RKO (cell line): ENCODE results near the gene IL2RA.
"Not testable (repeated sequence)": the region's sequence is repeated elsewhere in the genome, so short reads cannot be mapped to it uniquely, and the experiment has no call there.

ENCODE experiments used
- DNase-seq: peaks from one replicate; pipeline ENCODE4 v3.0.0-alpha.2; 2016; ENCODE audit warnings: low spot score

The IL2RA gene

DNA sequence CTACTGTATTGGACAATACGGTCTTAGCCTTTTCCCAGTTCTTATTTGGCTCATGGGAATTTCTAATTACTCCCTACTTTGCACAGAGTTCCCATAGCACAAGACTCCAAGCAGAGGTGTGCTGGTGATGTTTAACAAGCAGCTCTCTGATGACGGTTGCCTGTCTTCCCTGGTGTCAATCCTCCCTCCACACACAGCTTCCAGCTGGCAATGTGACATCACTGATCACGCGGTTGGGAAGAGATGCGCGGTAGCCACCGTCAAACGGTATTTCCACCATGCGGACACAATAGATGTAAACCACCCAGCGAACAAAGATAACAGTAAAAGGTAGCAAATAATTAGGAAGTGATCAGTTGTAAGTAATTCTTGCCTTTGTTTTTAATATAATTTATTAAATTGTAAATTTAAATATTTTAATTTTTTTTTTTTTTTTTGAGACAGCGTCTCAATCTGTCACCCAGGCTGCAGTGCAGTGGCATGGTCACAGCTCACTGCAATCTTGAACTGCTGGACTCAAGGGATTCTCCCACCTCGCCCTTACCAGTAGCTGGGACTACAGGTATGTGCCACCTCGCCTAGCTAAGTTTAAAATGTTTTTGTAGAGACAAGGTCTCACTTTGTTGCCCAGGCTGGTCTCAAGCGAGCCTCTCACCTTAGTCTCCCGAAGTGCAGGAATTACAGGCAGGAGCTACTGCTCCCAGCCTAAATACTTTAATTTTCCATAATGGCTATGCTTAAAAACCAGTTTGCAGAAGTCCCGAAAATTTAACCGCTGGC, 48.6 kb downstream of the IL2RA start:
- DNase-seq = no peak

DNA sequence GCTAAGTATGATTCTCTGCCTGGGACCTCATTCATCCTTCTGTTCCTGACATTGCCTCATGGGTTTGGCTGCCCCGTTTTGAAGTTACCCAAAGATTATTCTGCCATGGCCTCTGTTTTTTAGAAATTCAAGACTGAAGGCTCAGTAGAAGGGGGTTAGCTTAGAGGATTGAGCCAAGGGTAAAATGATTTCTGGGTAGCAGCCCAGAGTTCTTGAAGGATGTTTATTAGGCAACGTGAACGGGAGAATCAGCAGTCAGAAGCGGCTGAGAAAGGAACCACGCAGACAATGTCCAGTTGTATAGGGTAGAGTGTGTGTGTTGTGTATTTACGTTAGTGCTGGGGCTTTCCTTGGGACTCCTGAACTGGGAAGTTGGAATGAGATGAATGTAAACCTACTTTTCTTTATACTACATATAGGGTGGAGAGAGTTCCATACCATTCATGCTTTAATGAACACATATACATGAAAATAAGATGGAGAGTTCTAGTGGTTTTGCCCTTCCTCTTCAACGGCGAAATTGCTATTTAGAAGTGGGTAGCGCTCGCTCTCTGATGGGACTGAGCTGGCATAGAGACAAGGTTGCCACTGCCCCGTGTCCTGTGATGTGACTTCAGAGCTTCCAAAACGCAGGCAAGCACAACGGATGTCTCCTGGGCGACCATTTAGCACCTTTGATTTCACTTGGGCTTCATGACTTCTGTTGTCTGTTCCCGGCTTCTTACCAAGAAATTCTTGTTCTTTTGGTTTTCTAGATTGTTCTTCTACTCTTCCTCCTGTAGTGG, 49.9 kb downstream of the IL2RA start:
- DNase-seq = no peak

DNA sequence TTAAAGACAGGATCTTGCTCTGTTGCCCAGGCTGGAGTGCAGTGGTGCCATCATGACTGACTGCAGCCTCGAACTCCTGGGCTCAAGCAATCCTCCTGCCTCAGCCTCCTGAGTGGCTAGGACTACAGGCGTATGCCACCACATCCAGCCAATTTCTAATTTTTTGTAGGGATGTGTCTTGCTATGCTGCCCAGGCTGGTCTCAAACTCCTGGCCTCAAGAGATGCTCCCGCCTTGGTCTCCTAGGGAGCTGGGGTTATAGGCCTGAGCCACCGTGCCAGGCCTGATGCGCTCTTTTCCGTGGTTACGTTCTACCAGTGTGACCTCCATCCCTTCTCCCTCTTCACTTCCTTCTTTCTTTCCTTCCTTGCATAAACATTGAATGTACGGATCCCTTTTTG, 50.6 kb downstream of the IL2RA start:
- no peak for DNase-seq

DNA sequence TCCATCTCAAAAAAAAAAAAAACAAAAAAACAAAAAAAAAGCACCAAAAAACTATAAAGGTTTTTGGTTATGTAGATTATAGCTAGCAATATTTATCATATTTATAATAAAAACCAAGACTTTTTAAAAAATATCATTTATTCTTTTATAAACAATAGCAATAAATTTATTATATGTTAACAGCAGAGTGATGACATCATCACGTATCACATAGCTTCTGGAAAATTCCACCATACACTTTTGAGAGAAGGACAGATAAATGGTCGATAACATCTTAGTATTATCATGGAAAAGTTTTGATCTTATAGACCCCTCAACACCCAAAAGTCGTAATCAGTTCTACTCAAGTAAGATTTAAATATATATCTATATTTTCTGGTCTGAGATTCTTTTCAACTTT, 51.6 kb downstream of the IL2RA start:
- no peak for DNase-seq

- no peak for DNase-seq
These were observed 52.2 kb downstream of the IL2RA start for GRCh38 chr10:6009961-6010360.

DNA sequence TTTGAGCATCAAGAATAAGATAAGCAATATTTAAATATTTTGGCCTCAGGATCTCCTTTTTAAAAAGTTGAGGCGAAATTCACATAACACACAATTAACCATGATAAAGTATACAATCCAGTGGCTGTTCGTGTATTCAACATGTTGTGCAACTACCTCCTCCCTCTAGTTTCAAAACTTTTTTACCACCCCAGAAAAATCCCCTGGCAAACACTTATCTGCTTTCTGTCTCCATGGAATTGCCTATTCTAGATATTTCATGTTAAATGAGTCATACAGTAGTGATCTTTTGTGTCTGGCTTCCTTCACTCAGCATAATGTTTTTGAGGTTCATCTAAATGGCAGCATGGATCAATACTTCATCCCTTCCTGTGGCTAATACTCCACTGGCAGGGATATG, 53.0 kb downstream of the IL2RA start:
- no peak for DNase-seq

GRCh38 chr10:6008497-6009142, 53.5 kb downstream of the IL2RA start:
- DNase-seq = no peak

GRCh38 chr10:6006991-6007390, 55.2 kb downstream of the IL2RA start:
- DNase-seq = no peak

DNA sequence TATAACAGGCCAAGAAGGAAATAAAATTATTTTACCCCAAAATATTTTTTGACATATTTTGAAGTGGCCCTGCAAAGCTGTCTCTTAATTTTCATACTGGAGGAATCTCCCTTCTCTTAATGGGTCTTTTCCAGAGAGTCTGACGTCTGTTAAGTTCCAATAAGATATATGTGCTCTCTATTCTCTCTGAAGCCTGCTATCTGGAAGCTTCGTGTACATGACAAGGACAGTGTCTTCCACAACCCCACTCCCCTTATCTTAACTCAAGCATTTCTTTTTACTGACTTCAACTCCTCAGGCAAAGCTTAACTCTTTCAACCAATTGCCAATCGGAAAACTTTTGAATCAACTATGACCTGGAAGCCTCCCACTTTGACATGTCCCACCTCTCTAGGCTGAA, 55.6 kb downstream of the IL2RA start:
- DNase-seq = no peak

- DNase-seq = no peak
These were observed 56.2 kb downstream of the IL2RA start for GRCh38 chr10:6005856-6006395.

DNA sequence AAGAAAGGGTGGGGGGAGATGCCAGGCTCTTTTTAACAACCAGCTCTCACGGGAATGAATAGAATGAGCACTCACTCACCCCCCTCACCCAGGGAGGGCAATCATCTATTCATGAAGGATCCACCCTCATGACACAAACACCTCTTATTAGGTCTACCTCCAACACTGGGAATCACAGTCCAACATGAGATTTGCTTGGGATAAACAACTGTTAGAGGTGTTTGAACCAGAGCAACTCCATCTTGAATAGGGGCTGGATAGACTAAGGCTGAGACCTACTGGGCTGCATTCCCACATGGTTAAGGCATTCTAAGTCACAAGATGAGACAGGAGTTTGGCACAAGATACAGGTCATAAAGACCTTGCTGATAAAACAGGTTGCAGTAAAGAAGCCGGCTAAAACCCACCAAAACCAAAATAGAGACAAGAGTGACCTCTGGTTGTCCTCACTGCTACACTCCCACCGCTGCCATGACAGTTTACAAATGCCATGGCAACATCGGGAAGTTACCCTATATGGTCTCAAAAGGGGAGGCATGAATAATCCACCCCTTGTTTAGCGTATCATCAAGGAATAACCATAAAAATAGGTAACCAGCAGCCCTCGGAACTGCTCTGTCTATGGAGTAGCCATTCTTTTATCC, 56.9 kb downstream of the IL2RA start:
- not testable (repeated sequence) for DNase-seq

GRCh38 chr10:6002809-6003510, 59.2 kb downstream of the IL2RA start:
- DNase-seq = no peak

DNA sequence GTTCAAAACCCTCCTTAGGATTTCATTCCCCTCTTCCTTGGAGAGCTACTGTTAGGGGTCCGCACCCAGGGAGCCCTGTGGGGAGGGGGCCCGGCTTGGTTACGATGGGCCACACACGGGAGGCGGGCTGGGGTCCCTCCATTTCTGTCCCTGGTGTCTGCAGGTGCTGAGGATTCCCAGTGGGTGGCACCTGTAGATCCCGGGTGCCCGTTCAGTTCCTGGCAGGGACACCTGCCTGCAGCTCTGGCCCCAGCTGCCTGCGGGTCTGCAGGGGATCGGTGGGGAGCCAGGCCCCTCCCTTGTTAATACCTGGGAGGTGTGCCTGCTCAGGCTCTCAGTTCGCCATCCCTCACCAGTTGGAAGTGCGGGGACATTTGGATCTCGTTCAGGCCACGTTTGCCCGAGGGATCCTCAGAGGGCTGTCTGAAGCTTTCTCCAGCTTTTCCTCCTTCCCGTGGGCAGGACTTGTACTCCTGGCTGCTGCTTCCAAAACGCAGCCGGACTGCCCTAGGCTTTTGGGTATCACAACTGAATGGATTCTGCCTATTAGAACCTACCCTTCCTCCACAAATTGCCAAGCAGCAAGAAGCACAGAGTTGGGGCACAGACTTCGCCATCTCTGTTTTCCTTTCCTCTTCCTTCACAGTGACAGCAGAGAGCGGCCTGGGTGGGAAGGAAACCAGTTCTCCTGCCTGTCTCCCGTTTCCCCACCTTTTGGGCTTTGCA, 62.6 kb downstream of the IL2RA start:
- no peak for DNase-seq

DNA sequence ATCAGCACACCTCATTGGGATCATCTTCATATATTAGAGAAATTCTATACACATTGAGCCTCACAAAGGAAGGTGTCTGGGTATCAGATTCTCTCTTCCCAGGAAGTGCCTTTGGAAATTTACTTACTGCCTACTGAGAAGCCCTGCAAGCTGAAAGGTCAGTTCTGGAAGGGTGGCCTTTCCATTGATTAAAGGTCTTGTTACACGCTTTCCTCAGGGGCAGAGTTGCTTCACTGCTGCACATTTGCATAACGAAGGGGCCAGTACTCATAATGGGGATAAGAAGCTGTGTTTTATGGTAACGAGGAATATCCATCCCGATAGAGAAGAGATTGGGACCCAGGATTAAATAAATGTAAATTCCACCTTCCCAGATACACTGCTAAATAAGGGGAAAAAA, 65.5 kb downstream of the IL2RA start:
- DNase-seq = no peak

GRCh38 chr10:5992398-5992797, 69.8 kb downstream of the IL2RA start:
- no peak for DNase-seq

GRCh38 chr10:5991708-5992107, 70.5 kb downstream of the IL2RA start:
- DNase-seq = no peak

DNA sequence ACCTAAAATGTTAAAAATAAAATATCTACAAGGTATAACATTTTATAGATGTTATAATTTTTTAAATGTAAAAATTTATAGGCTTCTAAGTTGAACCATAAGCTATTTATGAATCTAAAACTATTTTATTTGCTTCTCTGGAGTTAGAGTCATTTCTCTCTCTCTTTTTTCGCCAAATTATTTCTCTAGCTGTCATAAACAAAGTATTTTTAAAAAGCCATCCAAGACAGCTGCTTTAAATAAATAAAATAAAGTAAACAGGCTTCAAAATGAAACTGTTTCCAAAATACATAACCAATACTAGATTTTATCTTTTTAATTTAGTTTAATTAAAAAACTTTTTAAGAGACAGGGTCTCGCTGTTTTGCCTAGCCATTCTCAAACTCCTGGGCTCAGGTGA, 72.4 kb downstream of the IL2RA start:
- DNase-seq = no peak

DNA sequence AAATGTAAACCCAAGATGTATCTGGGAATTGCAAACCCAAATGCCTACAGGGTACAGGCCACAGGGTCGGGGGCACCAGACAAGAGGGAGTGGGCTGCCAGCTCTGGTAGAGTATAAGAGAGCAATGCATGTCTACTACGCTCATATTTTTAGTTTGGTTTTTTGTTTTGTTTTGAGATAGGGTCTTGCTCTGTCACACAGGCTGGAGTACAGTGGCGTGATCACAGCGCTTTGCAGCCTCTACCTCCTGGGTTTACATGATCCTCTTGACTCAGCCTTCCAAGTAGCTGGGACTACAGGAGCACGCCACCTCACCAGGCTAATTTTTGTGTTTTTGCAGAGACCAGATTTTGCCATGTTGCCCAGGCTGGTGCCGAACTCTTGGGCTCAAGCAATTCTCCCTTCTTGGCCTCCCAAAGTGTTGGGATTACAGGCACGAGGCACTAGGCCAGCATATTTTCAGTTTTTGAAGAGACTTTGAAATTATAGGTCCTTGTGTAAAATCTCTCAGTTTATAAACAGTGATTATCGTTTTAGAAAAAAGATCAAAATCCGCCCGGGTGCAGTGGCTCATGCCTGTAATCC, 73.7 kb downstream of the IL2RA start:
- DNase-seq = no peak

DNA sequence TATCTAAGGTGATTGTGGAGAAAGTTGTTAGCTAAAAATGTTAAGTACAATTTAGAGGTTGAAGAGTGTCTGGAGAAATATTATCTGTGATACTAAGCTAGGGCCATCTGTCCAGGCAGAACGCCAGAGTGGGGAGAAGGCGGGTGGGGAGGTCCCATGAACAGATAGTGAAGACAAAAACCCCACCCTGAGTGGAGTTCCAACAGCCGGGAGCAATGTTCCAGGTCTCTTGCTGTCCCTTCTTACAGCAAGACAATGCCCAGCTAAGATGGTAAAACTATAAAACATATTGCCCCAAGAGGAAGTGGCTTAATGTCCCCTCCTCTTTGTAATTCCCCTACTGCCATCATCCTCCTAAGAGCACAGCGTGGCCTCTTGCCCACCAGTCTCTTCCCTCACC, 74.4 kb downstream of the IL2RA start:
- DNase-seq = no peak

- DNase-seq = no peak
These were observed 77.1 kb downstream of the IL2RA start for GRCh38 chr10:5985029-5985428.

GRCh38 chr10:5983774-5984173, 78.4 kb downstream of the IL2RA start:
- no peak for DNase-seq
